HG03108 (cell line): ENCODE data around the gene NRCAM.

Source experiments
- ATAC-seq: cut with Tn5 transposase; IDR thresholded peaks from one replicate; pipeline ENCODE4 v1.9.1; 2021; ENCODE audit warnings: moderate library complexity; ENCODE audit not compliant: unreplicated experiment

The NRCAM gene

DNA sequence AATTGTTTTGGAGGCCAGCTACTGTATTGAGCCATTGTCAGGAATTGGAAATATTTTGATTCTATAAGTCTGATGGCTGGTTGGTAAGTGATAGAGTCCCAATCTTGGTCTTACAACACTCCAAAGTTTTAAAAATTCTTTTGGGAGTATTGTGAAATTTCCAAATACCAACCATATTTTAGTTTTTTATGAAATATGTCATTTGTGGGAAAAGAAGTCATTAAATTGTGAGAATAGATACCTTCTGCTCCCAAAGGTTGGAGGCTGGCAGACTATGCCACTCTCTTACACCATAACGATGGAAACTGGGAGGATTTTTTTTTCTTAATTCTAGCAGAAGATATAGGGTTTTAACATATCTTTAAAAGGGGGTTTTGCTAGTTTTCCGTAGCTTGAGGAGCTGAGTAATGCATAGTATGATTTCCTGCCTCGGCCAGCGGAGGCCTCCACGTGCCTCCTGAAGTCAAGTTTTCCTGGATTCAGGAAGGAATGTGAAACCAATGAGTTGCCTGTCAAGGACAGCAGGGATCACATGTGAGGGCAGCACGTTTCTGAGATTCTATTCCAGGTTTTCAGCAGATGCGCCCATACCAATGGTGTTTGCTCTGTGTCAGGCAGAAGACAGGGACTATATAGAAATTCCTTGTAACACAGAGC, 233.9 kb downstream of the NRCAM start:
- no peak for ATAC-seq

DNA sequence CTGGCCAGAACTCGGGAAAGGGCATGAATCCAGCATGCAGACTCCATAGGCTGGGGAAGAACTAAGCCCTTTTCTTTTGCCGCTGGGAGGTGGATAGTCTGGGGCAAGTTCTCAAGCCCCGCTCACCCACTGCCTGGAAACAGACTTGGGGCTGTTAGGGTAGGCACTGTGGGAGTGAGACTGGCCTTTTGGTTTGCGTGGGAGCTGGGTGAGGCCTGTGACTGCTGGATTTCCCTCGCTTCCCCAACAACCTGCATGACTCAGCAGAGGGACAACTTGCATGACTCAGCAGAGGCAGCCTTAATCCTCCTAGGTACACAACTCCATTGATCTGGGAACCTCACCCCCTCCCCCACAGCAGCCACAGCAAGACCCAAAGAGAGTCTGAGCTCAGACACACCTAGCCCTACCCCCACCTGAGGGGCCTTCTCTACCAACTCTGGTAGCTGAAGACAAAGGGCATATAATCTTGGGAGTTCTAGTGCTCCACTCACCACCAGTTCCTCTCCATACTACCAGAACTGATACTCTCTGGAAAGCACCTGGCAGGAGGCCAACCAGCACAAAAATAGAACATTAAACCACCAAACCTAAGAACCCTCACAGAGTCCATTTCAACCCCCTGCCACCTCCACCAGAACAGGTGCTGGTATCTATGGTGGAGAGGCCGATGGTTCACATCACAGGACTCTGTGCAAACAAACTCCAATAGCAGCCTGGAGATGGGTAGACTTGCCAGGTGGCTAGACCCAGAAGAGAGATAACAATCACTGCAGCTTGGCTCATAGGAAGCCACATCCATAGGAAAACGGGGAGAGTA, 244.6 kb downstream of the NRCAM start:
- peak; percentile 64 for ATAC-seq

GRCh38 chr7:108210796-108211195, 245.4 kb downstream of the NRCAM start:
- ATAC-seq = no peak

GRCh38 chr7:108205311-108205710, 250.9 kb downstream of the NRCAM start:
- no peak for ATAC-seq

DNA sequence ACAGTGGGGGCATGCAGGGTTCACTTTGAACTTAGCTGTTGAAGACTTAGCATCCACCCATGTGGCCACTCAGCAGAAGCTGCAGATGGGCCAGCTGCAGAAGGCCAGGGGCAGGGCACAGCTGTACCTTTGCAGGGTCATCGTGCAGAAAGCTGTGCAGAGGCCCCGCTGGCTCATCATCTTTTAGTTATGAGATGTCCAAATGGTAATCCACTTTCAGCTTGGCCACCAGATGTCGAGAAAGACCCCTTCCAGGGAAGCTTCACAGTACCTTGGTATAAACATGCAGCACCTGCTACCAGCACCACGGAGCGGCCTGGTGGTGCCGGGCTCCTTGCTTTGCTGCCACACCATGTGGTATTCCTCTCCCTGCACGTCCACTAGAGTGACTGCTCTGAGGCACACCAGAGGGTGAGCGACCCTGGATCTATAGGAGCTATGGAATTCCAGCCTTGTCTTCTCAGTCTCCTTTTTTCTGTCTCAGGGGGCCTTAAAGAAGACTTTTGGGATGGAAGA, 251.9 kb downstream of the NRCAM start:
- ATAC-seq = no peak

DNA sequence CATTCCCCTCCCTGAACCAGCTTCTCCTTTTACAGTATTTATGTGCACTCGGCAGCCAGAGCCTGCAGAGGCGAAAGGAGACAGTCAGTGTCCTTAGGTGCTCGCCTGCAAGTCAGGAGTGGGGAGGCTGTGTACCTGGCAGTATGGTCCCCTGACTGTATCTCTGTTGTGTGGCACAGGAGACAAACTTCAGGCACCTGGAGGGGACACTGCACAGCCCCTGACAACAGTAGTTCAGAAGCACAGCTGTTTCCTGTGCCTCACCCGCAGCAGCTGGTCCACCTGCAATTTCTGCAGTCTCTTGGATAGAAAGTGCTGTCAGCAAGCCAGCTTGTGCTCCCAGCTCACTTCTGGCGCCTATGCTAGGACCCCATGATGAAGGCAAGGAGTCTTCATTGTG, 252.7 kb downstream of the NRCAM start:
- ATAC-seq = peak; percentile 86

- ATAC-seq = no peak
Observed at GRCh38 chr7:108202743-108203142, 253.5 kb downstream of the NRCAM start.

DNA sequence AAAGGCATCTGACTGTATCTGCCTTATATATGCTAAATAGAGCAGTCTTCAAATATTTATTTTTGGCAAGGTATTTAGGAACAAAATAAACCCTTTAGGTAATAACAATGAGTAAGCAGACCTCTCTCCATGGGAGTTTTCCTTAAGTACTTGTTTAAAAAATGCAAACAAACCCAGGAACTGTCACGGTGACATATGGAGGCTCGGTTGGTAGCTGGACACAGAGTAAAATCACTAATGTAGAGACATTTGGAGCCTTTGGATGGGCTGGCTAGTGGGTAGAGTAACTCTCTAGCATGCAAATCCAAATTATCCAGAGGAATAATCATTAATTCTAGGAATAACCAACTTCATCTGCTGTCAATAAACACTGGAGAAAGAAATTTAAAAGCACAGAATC, 254.5 kb downstream of the NRCAM start:
- no peak for ATAC-seq

DNA sequence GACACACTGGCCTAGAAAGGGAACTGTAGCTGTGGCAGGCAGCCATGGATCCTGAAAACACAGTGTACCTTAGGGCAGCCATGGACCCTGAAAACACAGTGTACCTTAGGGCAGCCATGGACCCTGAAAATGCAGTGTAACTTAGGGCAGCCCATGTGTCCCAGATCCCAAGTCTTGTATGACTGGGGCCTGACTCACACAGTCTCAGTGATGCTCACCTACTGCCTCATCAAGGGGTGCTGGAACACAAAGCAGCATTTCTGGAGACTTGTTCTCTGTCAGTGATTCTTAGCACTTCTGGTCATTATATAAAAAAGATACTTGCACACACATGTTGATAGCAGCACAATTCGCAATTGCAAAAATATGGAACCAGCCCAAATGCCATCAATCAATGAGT, 255.9 kb downstream of the NRCAM start:
- no peak for ATAC-seq

DNA sequence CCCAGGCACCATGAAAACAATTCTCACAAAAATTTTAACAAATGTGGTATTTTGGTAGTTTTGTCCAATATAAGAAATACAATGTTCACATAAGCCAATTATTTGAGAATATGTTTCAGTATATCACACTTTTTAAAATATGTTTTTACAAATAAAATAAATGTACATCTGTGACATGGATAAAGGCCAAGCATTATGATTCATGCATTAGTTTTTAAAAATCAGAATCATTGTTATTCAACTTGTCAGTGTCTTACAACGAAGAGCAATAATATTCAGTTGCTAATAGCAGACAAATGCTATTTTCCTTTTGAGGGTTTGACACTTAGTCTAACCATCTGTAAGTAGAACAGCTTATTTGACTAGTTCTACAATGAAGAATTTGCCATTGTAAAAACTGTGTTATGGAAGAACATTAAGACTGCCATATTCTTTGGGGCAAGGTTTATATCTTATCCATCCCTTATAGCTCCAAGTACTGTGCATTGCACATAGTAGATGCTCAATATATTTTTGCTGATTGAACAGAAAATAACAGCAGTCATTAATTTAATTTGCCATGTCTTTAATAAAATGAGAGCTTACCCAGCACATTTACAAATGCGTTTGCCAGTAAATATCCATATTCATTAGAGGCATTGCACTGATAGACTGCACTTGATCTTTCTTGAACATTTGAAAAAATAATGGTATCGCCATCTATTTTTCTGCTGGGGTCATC, 258.7 kb downstream of the NRCAM start:
- no peak for ATAC-seq

- no peak for ATAC-seq
Observed at GRCh38 chr7:108196004-108196403, 260.2 kb downstream of the NRCAM start.

DNA sequence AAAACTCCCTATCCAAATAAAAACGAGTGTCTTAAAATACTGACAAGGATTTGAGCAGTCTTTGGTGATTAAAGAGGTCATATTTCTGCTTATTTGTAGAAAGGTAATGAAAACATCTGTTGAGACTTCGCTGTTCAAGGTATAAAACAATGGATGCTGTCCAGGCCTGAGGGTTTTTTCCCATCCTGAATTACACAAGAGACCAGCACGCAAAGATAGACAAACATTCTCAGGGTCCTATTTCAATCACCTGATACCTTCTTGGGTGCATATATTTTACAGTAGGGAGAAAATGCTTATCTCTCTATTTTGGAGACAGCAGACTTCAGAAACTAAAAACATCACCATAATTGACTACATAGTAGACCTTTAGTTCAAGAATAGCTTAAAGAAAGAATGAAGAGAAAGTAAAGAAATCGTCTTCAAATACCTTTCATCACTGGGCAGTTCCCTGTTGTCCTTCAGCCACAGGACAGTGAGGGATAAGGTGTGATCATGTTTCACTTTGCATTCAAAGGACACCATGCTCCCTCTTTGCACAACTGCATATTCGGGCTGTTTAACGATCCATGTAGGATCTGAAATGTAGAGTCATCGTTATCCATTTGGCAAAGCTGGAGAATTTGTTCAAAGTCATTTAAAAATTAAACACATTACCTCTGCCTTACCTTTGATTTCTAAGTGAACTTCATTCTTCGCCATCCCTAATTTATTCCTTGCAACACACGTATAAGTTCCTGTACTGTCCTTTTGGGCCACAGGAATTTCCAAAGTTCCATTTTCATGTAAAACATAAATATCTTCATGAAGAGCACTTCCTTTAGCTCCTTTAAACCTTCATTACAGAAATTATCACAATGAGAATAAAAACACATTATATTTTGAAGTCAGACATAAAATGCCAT, 262.4 kb downstream of the NRCAM start:
- no peak for ATAC-seq

GRCh38 chr7:108190891-108191290, 265.3 kb downstream of the NRCAM start:
- ATAC-seq = no peak

DNA sequence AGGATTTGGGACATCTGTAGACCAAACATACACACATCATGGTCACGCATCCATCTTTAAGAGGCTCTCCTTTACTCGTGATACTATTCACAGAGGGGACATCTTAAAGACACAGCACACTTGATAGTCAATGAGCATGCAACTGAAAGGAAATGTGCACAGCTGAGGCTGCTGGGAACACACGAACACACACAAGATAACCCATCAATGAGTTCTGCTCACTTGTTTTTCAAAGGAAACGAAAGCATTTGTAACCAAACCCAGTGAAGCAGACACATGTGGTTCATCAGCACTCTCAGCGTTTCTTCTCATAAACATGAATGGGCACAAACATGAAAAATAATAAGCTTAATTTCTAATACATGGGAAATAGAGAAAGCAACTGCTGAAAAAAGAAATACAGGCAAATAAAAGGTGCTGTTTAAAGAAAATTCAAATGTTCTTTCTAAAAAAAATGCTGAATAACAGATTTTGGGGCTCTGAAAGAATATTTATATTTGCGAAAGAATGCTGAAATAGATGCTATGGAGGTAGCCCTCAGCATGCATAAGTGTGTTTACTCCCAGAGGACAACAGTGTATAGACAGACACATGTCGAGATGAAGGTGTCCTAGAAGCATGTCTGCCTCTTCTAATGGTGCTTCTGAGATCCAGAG, 266.4 kb downstream of the NRCAM start:
- peak; percentile 98 for ATAC-seq

GRCh38 chr7:108188724-108189123, 267.5 kb downstream of the NRCAM start:
- no peak for ATAC-seq

DNA sequence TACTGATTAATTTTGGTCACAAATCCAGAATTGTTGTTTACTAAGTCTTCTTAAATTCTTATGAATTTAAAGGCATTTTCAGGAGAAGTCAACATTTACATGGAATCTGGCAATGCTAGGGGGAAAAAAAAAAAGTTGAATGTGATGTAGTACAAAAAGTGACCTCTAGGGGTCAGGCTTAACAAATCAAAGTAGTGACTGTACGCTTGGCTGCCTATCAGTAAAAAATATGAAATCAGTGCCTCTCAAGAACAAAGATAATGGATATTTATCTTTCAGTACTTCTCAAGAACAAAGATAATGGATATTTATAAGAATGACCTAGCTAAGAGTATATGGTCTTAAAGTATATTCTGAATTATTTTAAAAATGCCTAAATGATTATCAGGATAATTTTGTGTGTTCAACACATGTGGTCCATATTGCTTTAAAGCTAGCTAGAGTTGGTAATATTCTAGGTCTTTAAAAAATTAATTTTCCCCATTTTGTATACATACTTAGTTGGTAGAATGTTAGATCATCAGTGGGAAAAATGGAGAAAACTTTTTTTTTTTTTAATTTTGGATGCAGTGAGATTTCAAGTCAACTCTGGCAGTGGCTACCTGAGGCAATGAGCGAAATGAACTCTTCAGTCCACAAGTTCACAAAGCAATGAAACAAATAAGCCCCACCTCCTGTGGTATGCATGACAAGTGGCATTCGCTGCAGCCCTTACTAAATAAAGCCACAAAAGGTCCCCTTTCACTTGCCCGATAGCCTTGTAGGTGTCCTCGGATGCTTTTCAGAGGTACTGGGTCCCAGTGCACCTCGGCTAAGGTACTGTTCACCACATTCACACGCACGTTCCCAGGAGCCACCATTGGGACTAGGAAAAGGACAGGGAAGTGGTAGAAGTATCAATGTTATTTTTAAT, 274.9 kb downstream of the NRCAM start:
- ATAC-seq = peak; percentile 58

DNA sequence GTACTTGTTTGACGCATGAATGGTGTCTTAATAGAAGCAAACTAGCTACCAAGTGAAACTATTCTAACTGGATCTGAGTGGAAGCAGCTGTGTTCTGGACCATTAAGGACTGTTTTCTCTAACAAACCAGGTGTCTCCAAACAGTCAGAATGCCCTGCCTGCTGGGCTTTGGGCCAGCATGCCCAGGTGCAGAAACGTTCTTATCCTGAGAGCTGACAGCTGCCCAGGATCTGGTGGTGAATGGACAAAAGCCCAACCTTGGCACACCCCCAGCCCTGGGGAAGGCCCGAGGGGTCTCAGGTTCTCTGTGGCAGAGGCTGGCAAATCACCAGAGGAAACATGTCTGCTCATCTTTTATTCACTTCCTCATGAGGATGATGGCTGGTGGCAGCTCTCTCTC, 277.8 kb downstream of the NRCAM start:
- ATAC-seq = no peak

GRCh38 chr7:108171164-108171563, 285.1 kb downstream of the NRCAM start:
- no peak for ATAC-seq

GRCh38 chr7:108170251-108170650, 286.0 kb downstream of the NRCAM start:
- ATAC-seq = no peak
